NCI-H460 (cell line): Measurements from ENCODE around the gene MAP7D1. TPM values are rescaled to one million over a fixed set of nuclear protein-coding genes. Genes with fewer than 3 reads are reported as not detected.

Experiments
- DNase-seq: peaks from one replicate; pipeline ENCODE4 v3.0.0-alpha.2; 2016; ENCODE audit warnings: low read depth; ENCODE audit errors: extremely low read depth
- total RNA-seq: library from RNA; depleted of rRNA; stranded (reverse); fragments of >200 nt; shearing (Covaris generic); gene quantifications from 2 replicates; pipeline ENCODE4 v1.2.3, GENCODE V29; 2014

MAP7D1 gene
- total RNA-seq, 1 experiment from 2014 or later: 33.7 TPM

- DNase-seq: no peak
Measured at GRCh38 chr1:36164361-36164760, 8.4 kb downstream of the MAP7D1 start.

DNA sequence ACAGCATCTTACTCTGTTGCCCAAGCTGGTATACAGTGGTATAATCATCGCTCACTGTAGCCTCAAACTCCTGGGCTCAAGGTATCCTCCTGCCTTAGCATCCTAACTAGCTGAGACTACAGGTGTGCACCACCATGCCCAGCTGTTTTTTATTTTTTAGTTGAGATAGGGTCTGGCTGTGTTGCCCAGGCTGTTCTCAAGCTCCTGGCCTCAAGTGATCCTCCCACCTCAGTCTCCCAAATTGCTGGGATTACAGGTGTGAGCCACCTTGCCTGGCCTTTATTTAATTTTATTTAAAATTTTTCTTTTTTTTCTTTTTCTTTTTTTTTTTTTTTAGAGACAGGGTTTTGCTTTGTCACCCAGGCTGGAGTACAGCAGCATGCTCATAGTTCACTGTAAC, 9.2 kb downstream of the MAP7D1 start:
- DNase-seq: no peak

- no peak for DNase-seq
Measured at GRCh38 chr1:36166136-36166535, 10.2 kb downstream of the MAP7D1 start.

DNA sequence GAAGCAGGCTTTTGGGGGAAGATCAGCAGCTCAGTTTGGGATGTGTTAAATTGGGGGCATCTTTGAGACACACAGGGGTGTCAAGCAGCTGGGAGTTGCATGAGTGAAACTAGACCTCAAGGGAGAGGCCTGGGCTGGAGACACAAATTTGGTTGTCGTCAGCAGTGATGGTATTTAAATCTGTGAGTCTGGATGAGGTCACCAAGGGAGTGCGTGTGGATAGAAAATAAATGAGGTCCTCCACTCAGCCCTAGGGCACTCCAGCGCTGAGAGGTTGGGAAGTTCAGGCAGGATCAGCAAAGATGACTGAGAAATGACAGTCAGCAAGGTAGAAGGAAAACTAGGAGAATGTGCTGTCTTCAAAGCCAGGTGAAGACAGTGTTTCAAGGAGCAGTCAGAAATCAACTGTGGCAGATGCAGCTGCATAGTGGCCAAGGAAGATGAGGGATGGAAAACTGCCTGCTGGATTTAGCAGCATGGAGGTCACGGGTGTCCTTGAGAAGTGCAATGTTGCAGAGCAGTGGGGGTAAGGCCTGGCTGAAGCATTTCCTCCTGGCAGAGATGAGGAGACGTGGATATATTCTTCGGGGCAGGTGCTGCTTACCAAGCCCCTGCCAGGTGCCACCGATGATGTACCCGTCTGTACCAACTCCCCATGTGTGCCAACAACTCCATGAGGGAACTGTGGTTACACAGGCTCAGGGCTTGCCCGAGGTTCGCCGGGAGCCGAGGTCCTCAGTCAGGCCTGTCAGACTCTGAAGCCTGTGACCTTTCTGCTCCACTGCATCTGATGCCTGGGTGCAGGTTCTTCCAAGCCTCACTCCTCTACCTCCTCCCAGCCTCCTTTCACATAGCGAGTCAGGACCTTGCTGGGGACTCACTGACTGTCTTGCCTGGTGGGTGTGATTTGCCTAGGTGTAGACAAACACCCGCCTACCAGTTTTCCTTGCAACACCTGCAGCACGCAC, 11.3 kb downstream of the MAP7D1 start:
- no peak for DNase-seq

- no peak for DNase-seq
Measured at GRCh38 chr1:36168514-36168913, 12.6 kb downstream of the MAP7D1 start.

DNA sequence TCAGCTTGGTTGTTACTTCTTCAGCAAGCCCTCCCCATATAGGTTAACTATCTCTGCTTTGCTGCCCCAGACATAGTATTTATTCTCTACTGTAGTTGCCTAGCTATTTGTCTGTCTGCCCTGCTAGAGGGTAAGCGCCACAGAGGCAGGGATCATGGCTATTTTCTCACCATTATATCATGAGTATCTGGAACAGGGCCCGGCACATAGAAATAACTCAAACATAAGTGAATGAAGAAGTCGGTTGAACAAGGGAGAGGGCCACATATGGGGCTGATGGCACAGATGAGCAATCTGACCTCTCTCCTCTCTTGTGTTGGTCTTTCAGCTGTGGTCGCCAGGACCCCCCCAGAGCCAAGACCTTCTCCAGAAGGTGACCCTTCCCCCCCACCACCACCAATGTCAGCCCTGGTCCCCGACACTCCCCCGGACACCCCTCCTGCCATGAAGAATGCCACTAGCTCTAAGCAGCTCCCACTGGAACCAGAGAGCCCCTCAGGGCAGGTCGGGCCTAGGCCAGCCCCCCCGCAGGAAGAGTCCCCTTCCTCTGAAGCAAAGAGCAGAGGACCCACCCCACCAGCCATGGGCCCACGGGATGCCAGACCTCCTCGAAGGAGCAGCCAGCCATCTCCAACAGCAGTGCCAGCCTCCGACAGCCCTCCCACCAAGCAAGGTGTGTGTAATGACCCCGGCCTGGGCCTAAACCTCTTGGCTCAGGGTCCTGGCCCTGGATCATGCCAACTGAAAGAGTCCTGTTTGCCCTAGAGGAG, 14.9 kb downstream of the MAP7D1 start:
- no peak for DNase-seq

- no peak for DNase-seq
Measured at GRCh38 chr1:36172017-36172747, 16.2 kb downstream of the MAP7D1 start.

DNA sequence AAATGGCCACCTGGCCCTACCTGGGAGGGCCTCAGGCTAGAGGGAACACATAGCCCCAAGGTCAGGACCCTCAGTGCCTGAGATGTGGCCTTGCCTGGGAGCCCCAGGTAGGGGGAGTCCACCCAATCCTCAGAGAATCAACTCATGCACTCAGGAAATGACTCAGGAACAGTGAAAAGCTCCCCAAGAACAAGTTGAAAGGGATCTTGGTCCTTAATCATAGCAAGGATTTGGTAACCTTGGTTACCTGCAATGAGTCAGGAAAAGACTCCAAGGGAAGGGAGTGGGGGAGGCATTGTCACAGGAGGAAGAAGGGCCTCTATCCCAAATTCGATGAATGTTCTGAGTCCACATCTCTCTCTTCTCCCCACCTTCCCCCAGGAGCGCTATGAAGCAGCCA, 17.0 kb downstream of the MAP7D1 start:
- DNase-seq: no peak

DNA sequence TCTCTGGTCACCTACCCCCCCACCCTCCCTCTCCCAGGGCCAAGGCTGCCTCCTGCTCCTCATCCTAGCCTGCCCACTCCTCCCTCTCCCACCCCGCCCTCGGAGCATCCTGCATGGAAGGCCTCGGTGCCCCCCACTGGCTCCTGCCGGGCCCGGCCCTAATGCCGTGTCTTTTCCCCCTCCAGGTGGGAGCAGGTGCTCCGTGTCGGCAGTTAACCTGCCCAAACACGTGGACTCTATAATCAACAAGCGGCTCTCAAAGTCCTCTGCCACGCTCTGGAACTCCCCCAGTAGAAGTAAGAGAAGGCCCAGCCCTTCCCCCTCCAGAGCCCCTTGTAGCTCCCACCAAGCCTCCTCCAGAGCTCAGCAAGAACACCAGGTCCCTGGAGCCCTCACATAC, 18.8 kb downstream of the MAP7D1 start:
- DNase-seq: no peak

DNA sequence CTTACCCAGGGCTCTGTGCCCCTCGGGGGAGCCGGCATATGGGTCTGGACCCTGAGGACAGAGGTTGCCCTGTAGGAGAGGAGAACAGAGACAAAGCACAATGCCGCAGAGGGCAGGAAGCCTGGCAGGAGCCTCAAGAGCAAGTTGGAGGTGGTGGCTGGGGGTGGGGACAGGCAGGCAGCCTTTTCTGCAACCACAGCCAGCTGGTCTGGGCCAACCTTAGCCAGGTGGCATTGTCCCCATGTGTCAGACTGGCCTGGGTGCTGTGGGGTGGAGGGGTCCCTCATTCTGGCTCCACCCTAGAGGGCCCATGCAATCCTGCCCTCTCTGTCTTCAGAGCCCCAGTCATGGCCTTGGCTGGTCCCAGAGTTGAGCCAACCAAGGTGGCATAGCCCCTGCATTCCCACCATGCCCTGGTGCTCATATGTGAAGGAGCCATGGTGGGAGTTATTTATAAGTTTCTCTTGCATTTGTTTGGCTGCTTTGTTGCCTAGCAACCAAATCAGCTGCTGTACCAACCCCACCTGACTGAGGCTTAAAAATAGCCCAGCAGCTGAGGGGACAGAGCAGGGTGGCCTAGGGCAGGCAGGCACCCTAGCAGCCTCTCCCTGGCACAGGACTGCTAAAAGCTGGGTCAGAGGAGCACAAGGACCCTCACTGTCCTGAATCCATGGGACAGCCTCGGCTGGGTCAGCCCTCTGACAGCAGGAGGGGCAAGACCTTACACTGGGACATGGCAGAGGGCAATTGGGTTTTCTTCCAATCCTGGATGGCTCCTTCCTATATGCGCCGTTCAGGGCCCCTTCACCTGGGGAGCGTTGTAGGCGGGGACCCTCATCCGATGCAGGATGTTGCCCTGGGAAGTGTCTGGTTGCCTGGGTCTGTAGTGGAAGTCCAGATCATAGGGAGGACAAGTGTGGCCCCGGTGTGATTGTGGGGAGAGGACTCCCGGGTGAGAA, 19.5 kb downstream of the MAP7D1 start:
- no peak for DNase-seq

DNA sequence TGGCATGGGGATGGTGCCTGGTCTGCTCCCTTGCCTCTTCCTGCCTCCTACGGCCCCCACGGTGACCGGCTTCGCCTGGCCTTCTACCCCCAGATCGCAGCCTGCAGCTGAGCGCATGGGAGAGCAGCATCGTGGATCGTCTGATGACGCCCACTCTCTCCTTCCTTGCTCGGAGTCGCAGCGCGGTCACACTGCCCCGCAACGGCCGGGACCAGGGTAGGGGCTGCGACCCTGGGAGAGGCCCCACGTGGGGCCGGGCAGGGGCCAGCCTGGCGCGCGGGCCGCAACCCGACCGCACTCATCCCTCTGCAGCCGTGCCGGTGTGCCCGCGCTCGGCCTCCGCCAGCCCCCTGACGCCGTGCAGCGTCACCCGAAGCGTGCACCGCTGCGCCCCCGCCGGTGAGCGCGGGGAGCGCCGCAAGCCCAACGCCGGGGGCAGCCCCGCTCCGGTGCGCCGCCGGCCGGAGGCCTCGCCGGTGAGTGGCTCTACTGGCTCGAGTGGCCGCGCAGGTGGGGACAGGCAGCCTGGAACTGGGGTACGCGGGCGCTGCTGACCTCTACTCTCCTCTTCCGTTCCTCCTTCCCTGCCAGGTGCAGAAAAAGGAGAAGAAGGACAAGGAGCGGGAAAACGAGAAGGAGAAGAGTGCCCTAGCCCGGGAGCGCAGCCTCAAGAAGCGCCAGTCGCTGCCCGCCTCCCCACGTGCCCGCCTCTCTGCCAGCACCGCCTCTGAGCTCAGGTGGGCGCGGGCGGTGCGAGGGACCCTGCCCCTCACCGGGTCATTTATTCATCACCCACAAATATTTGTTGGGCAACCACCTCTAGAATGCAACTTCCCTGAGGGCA, 20.4 kb downstream of the MAP7D1 start:
- DNase-seq: no peak

GRCh38 chr1:36177589-36178431, 21.9 kb downstream of the MAP7D1 start:
- no peak for DNase-seq

DNA sequence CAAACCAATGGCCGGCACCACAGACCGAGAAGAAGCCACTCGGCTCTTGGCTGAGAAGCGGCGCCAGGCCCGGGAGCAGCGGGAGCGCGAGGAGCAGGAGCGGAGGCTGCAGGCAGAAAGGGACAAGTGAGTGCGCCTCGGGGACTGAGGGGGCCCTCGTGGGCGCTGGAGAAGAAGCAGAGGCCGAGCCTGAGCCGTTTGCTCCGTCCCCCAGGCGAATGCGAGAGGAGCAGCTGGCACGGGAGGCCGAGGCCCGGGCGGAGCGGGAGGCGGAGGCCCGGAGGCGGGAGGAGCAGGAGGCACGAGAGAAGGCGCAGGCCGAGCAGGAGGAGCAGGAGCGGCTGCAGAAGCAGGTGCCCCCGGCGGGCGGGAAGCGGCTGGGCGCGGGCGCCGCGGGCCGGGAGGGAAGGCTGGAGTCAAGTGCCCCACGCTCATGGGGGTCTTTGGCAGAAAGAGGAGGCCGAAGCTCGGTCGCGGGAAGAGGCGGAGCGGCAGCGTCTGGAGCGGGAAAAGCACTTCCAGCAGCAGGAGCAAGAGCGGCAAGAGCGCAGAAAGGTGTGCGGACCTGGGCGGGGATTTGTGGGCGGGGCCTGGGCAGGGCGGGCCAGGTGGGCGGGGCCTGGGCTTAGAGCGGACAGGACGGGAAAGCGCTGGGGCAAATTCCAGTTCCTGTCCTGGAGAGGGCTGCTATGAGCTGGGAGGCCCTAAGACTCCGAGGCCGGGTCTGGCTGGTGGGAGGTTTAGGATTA, 22.7 kb downstream of the MAP7D1 start:
- no peak for DNase-seq

- no peak for DNase-seq
Measured at GRCh38 chr1:36179220-36179600, 23.2 kb downstream of the MAP7D1 start.

GRCh38 chr1:36182734-36183133, 26.8 kb downstream of the MAP7D1 start:
- DNase-seq: no peak

DNA sequence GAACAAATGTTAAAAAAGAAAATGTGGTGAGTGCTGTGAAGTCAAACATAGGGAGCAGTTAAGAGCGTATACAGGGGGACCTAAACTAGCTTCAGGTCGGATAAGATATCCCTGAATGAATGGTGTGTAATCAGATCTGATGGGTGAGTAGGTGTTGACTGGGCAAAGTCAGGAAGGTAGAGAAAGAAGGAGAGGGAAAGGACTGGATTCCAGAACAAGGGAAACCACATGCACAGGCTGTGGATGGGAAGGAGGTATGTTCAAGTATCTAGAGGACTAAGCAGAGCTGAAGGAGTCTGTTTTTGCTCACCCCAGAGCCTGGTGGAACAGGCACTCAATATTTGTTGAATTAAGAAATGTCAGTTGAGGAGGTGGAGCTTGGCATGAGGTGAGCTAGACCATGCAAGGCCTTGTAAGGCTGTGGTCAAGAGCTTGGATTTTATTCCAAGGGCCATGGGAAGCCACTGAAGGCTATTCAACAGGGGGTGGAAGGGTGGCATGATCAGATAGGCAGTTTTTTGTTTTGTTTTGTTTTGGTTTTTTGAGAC, 27.4 kb downstream of the MAP7D1 start:
- no peak for DNase-seq
